ENCODE results near the gene CNTNAP2. TPM values are rescaled to one million over a fixed set of nuclear protein-coding genes. Genes with fewer than 3 reads are reported as not detected.

CNTNAP2 gene
- total and polyA plus RNA-seq, 2 of the 13 experiments (the other 11 are each of a cell fraction or from before 2014, with no cell fraction given) = 0.40 to 0.42 TPM

DNA sequence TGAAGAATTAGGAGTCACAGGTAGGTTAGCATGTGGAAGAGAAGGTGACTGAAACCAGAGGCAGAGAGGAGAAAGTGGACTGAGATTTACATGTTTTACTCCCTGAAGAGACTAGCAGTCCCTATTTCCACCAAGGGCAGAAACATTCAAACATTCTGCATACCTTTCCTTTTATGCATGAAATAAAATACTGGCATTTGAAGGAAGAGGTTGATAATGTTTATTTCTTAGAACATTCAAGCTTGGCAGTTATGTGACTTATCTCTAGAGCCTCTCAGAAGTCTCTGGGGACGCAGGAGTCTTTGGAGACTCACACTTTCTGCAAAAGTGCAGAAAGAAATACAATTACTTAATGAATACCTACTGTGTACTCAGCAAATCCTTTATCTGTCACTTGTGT is 1966.8 kb downstream of the CNTNAP2 start:
- no peak for DNase-seq (ENCODE audit: low spot score)
- no peaks in the 10 kb centered on the region for H3K79me2 ChIP-seq (ENCODE audit: insufficient read depth, low read length)
- H3K36me3 ChIP-seq (replicated peaks in 1 of 2; ENCODE audit: control insufficient read depth in 1 of 2, insufficient read depth in 2 of 2, low read length in 2 of 2) = no peaks in the 10 kb centered on the region
- TF ChIP-seq XRCC5 (optimal IDR thresholded peaks at IDR 0.05; ENCODE audit: low read length) = no peak
- TF ChIP-seq ZNF329 (CRISPR knock-in tag; IDR thresholded peaks at IDR 0.05; ENCODE audit: low read depth) = no peak
- TF ChIP-seq, protein P1, sequence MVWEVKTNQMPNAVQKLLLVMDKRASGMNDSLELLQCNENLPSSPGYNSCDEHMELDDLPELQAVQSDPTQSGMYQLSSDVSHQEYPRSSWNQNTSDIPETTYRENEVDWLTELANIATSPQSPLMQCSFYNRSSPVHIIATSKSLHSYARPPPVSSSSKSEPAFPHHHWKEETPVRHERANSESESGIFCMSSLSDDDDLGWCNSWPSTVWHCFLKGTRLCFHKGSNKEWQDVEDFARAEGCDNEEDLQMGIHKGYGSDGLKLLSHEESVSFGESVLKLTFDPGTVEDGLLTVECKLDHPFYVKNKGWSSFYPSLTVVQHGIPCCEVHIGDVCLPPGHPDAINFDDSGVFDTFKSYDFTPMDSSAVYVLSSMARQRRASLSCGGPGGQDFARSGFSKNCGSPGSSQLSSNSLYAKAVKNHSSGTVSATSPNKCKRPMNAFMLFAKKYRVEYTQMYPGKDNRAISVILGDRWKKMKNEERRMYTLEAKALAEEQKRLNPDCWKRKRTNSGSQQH (CRISPR knock-in tag; IDR thresholded peaks at IDR 0.05; ENCODE audit: low read depth) = no peak
- TF ChIP-seq SRF (IDR thresholded peaks at IDR 0.05; ENCODE audit: low read depth, low read length) = no peak
- H3K9ac ChIP-seq (ENCODE audit: insufficient read depth, low read depth, low read length) = no peak overlapping the region
- WGBS (ENCODE audit: low lambda C conversion rate) = 6% methylated on average over 1 of the region's 1 CpG
- ChIA-PET POLR2A (no interaction called here), CTCF (ENCODE audit: low intra/inter-chr PET ratio, low total read pairs) (no interaction called here)
- in situ Hi-C loops (cut with HindIII; ENCODE audit: extremely low pct_ligation_motif_present, low pct_unique_long_range_greater_than_20kb) (no loop called here), intact Hi-C loops (cut with micrococcal nuclease; ENCODE audit: unreplicated experiment) (no loop called here)
- no peaks in the 10 kb centered on the region for H3K4me1 ChIP-seq (ENCODE audit: insufficient read depth, low read length)
- H3K27ac ChIP-seq (ENCODE audit: extremely low read length, insufficient read depth, low read length) = no peak overlapping the region
- no TSS peak for BruUV-seq (replicated peaks)
- ATAC-seq = no peak
- H2AFZ ChIP-seq (ENCODE audit: low read length) = no peak overlapping the region
- no peak overlapping the region for H3K4me2 ChIP-seq (ENCODE audit: low read depth, low read length)
- no peak overlapping the region for H3K4me3 ChIP-seq (replicated peaks in 1 of 3; ENCODE audit: insufficient read depth in 1 of 3, low read depth in 2 of 3, low read length in 3 of 3)
- no peaks in the 10 kb centered on the region for H4K20me1 ChIP-seq (ENCODE audit: insufficient read depth, low read length)
- no peaks in the 10 kb centered on the region for H3K9me3 ChIP-seq (ENCODE audit: low read length)
- no peak for FAIRE-seq
- H3K27me3 ChIP-seq (ENCODE audit: control insufficient read depth in 1 of 2, insufficient read depth in 2 of 2, low read length in 2 of 2) = no peaks in the 10 kb centered on the region

DNA sequence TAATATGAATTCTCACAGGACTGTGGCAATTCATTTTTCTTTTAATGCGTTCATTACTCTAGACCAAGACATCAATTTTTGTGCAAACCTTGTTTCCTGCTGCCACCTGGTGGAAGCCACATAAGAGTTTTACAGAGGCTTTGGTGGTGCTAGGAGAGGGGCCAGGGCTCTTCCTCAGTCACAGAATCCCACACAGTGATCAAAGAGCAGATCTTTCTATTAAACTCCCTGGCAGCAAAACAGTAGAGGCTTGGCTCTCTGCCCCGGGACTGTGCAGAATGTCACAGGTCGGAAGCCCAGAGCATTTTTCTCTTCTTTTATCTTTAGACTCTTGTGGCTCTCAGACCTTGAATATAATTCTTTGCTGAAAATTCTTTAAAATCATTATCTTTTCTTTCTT is 1967.5 kb downstream of the CNTNAP2 start:
- TF ChIP-seq RAD21 (CRISPR knock-in tag; IDR thresholded peaks at IDR 0.05) (0 out of 2 replicates have a peak, but pooled peaks have one; percentile 44), SMC3 (IDR thresholded peaks at IDR 0.05; ENCODE audit: low read length) (peak; percentile 58; the same call in 1 of the 2 replicates), STAG1 (CRISPR knock-in tag; IDR thresholded peaks at IDR 0.05) (peak; percentile 87), MAZ (IDR thresholded peaks at IDR 0.05; ENCODE audit: borderline replicate concordance, low read depth, low read length) (no peak), MAZ (CRISPR knock-in tag; IDR thresholded peaks at IDR 0.05; ENCODE audit: low read depth) (no peak), MAF1 (CRISPR knock-in tag; IDR thresholded peaks at IDR 0.05; ENCODE audit: borderline replicate concordance) (no peak)
- TF ChIP-seq, protein P2, sequence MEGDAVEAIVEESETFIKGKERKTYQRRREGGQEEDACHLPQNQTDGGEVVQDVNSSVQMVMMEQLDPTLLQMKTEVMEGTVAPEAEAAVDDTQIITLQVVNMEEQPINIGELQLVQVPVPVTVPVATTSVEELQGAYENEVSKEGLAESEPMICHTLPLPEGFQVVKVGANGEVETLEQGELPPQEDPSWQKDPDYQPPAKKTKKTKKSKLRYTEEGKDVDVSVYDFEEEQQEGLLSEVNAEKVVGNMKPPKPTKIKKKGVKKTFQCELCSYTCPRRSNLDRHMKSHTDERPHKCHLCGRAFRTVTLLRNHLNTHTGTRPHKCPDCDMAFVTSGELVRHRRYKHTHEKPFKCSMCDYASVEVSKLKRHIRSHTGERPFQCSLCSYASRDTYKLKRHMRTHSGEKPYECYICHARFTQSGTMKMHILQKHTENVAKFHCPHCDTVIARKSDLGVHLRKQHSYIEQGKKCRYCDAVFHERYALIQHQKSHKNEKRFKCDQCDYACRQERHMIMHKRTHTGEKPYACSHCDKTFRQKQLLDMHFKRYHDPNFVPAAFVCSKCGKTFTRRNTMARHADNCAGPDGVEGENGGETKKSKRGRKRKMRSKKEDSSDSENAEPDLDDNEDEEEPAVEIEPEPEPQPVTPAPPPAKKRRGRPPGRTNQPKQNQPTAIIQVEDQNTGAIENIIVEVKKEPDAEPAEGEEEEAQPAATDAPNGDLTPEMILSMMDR (CRISPR knock-in tag; IDR thresholded peaks at IDR 0.05) = peak; percentile 70
- Histone ChIP-seq H3K9me3 (ENCODE audit: low read length) (no peaks in the 10 kb centered on the region), H3K9ac (ENCODE audit: insufficient read depth, low read depth, low read length) (no peak overlapping the region), H3K27me3 (ENCODE audit: control insufficient read depth in 1 of 2, insufficient read depth in 2 of 2, low read length in 2 of 2) (no peaks in the 10 kb centered on the region), H3K4me2 (ENCODE audit: low read depth, low read length) (no peak overlapping the region), H3K4me1 (ENCODE audit: insufficient read depth, low read length) (no peaks in the 10 kb centered on the region), H4K20me1 (ENCODE audit: insufficient read depth, low read length) (no peaks in the 10 kb centered on the region), H3K4me3 (replicated peaks in 1 of 3; ENCODE audit: insufficient read depth in 1 of 3, low read depth in 2 of 3, low read length in 3 of 3) (no peak overlapping the region), H2AFZ (ENCODE audit: low read length) (no peak overlapping the region), H3K27ac (ENCODE audit: extremely low read length, insufficient read depth, low read length) (no peak overlapping the region), H3K36me3 (replicated peaks in 1 of 2; ENCODE audit: control insufficient read depth in 1 of 2, insufficient read depth in 2 of 2, low read length in 2 of 2) (no peaks in the 10 kb centered on the region), H3K79me2 (ENCODE audit: insufficient read depth, low read length) (no peaks in the 10 kb centered on the region)
- FAIRE-seq (peak; percentile 18), ATAC-seq (peak; percentile 80), DNase-seq (ENCODE audit: low spot score) (peak; percentile 27)
- ChIA-PET CTCF (ENCODE audit: low intra/inter-chr PET ratio, low total read pairs) (no interaction called here), POLR2A (no interaction called here)
- 1% methylated on average over 3 of the region's 3 CpGs for WGBS (ENCODE audit: low lambda C conversion rate)
- BruUV-seq (replicated peaks) = no TSS peak
- in situ Hi-C loops (cut with HindIII; ENCODE audit: extremely low pct_ligation_motif_present, low pct_unique_long_range_greater_than_20kb) = no loop called here
- intact Hi-C loops (cut with micrococcal nuclease; ENCODE audit: unreplicated experiment) = no loop called here
